SW 1271 (cell line): ENCODE results near the gene PCCA.

Experiments used
- DNase-seq, 2 experiments: peaks; one replicate each; lab custom pipeline; 2025; lab: John Stamatoyannopoulos, UW

Gene PCCA

GRCh38 chr13:100470866-100471505 is 382.1 kb downstream of the PCCA start:
- no peak for DNase-seq

GRCh38 chr13:100473087-100473486 is 384.2 kb downstream of the PCCA start:
- DNase-seq: no peak

- no peak for DNase-seq
Measured at GRCh38 chr13:100473501-100474044, 384.7 kb downstream of the PCCA start.

- no peak for DNase-seq
Measured at GRCh38 chr13:100476963-100477362, 388.1 kb downstream of the PCCA start.

- no peak for DNase-seq
Measured at GRCh38 chr13:100478107-100478809, 389.4 kb downstream of the PCCA start.

GRCh38 chr13:100480676-100481075 is 391.8 kb downstream of the PCCA start:
- DNase-seq: no peak

GRCh38 chr13:100483139-100483538 is 394.2 kb downstream of the PCCA start:
- no peak for DNase-seq

GRCh38 chr13:100483841-100484381 is 395.0 kb downstream of the PCCA start:
- no peak for DNase-seq

- no peak for DNase-seq
Measured at GRCh38 chr13:100484702-100485101, 395.8 kb downstream of the PCCA start.

- DNase-seq: no peak
Measured at GRCh38 chr13:100485265-100485664, 396.4 kb downstream of the PCCA start.

GRCh38 chr13:100490692-100491091 is 401.8 kb downstream of the PCCA start:
- DNase-seq: no peak

- DNase-seq: no peak
Measured at GRCh38 chr13:100491164-100491842, 402.4 kb downstream of the PCCA start.

GRCh38 chr13:100493418-100493817 is 404.5 kb downstream of the PCCA start:
- DNase-seq: no peak

- DNase-seq: no peak
Measured at GRCh38 chr13:100495455-100495854, 406.6 kb downstream of the PCCA start.

- DNase-seq: no peak
Measured at GRCh38 chr13:100497389-100497788, 408.5 kb downstream of the PCCA start.

- DNase-seq: no peak
Measured at GRCh38 chr13:100502446-100502845, 413.6 kb downstream of the PCCA start.

GRCh38 chr13:100503622-100504021 is 414.7 kb downstream of the PCCA start:
- DNase-seq: no peak

- DNase-seq: no peak
Measured at GRCh38 chr13:100506154-100506553, 417.3 kb downstream of the PCCA start.

GRCh38 chr13:100506600-100507422 is 417.9 kb downstream of the PCCA start:
- no peak for DNase-seq

GRCh38 chr13:100508455-100508854 is 419.6 kb downstream of the PCCA start:
- no peak for DNase-seq

- DNase-seq: no peak
Measured at GRCh38 chr13:100508996-100509395, 420.1 kb downstream of the PCCA start.
